Measurements from ENCODE around the gene PRM1. TPM values are rescaled to one million over a fixed set of nuclear protein-coding genes. Genes with fewer than 3 reads are reported as not detected.
A peak's percentile ranks its signal among the peaks of the same experiment; 100 is the strongest.
"Not testable (repeated sequence)": the region's sequence is repeated elsewhere in the genome, so short reads cannot be mapped to it uniquely, and the experiment has no call there.

Gene PRM1
- total RNA-seq, 1 donor from 2014 or later = not detected

- H3K27me3 ChIP-seq (ENCODE audit: control insufficient read depth in 3 of 3, insufficient read depth in 3 of 3, low read length in 3 of 3) = peaks cover 0 to 6% (median 0%) of the 10 kb centered on the region in 3 donors
These were observed 26.0 kb upstream of the PRM1 start for GRCh38 chr16:11306997-11307638.

GRCh38 chr16:11306381-11306780 is 25.3 kb upstream of the PRM1 start:
- no peak overlapping the region for H3K9ac ChIP-seq (ENCODE audit: low read depth in 1 of 3, low read length in 3 of 3)
- H3K9me3 ChIP-seq (ENCODE audit: control insufficient read depth in 3 of 3, low read length in 3 of 3) = no peaks in the 10 kb centered on the region
- peaks cover 0 to 5% (median 0%) of the 10 kb centered on the region in 3 donors for H3K4me1 ChIP-seq (ENCODE audit: control insufficient read depth in 3 of 3, insufficient read depth in 3 of 3, low read length in 3 of 3)
- no peak overlapping the region for H3K4me3 ChIP-seq (ENCODE audit: low read length in 3 of 3)
- H3K27ac ChIP-seq (ENCODE audit: low read depth, low read length) = no peak overlapping the region
- no peaks in the 10 kb centered on the region for H3K36me3 ChIP-seq (ENCODE audit: control insufficient read depth in 3 of 3, insufficient read depth in 3 of 3, low read length in 3 of 3)
- peaks cover 0 to 6% (median 0%) of the 10 kb centered on the region in 3 donors for H3K27me3 ChIP-seq (ENCODE audit: control insufficient read depth in 3 of 3, insufficient read depth in 3 of 3, low read length in 3 of 3)

More at GRCh38 chr16:11306997-11307638, 26.0 kb upstream of the PRM1 start:
- H3K9me3 ChIP-seq (ENCODE audit: control insufficient read depth in 3 of 3, low read length in 3 of 3) = no peaks in the 10 kb centered on the region
- no peak overlapping the region for H3K27ac ChIP-seq (ENCODE audit: low read depth, low read length)
- H3K4me3 ChIP-seq (ENCODE audit: low read length in 3 of 3) = no peak overlapping the region
- peaks cover 0 to 7% (median 0%) of the 10 kb centered on the region in 3 donors for H3K4me1 ChIP-seq (ENCODE audit: control insufficient read depth in 3 of 3, insufficient read depth in 3 of 3, low read length in 3 of 3)
- H3K9ac ChIP-seq (ENCODE audit: low read depth in 1 of 3, low read length in 3 of 3) = no peak overlapping the region
- H3K36me3 ChIP-seq (ENCODE audit: control insufficient read depth in 3 of 3, insufficient read depth in 3 of 3, low read length in 3 of 3) = no peaks in the 10 kb centered on the region

- H3K4me3 ChIP-seq (ENCODE audit: low read length in 3 of 3) = no peak overlapping the region
- H3K9ac ChIP-seq (ENCODE audit: low read depth in 1 of 3, low read length in 3 of 3) = no peak overlapping the region
- H3K4me1 ChIP-seq (ENCODE audit: control insufficient read depth in 3 of 3, insufficient read depth in 3 of 3, low read length in 3 of 3) = peaks cover 0 to 2% (median 0%) of the 10 kb centered on the region in 3 donors
- H3K27ac ChIP-seq (ENCODE audit: low read depth, low read length) = no peak overlapping the region
- H3K27me3 ChIP-seq (ENCODE audit: control insufficient read depth in 3 of 3, insufficient read depth in 3 of 3, low read length in 3 of 3) = peaks cover 0 to 3% (median 0%) of the 10 kb centered on the region in 3 donors
- H3K9me3 ChIP-seq (ENCODE audit: control insufficient read depth in 3 of 3, low read length in 3 of 3) = no peaks in the 10 kb centered on the region
- H3K36me3 ChIP-seq (ENCODE audit: control insufficient read depth in 3 of 3, insufficient read depth in 3 of 3, low read length in 3 of 3) = no peaks in the 10 kb centered on the region
These were observed 22.4 kb upstream of the PRM1 start for GRCh38 chr16:11303405-11304138.

- Histone ChIP-seq H3K9me3 (ENCODE audit: control insufficient read depth in 3 of 3, low read length in 3 of 3) (no peaks in the 10 kb centered on the region), H3K4me1 (ENCODE audit: control insufficient read depth in 3 of 3, insufficient read depth in 3 of 3, low read length in 3 of 3) (peaks cover 0 to 2% (median 2%) of the 10 kb centered on the region in 3 donors), H3K9ac (ENCODE audit: low read depth in 1 of 3, low read length in 3 of 3) (no peak overlapping the region), H3K36me3 (ENCODE audit: control insufficient read depth in 3 of 3, insufficient read depth in 3 of 3, low read length in 3 of 3) (no peaks in the 10 kb centered on the region), H3K27me3 (ENCODE audit: control insufficient read depth in 3 of 3, insufficient read depth in 3 of 3, low read length in 3 of 3) (no peaks in the 10 kb centered on the region), H3K4me3 (ENCODE audit: low read length in 3 of 3) (no peak overlapping the region), H3K27ac (ENCODE audit: low read depth, low read length) (no peak overlapping the region)
These were observed 21.8 kb upstream of the PRM1 start for GRCh38 chr16:11302977-11303376.

- Histone ChIP-seq H3K9me3 (ENCODE audit: control insufficient read depth in 3 of 3, low read length in 3 of 3) (no peaks in the 10 kb centered on the region), H3K27ac (ENCODE audit: low read depth, low read length) (no peak overlapping the region), H3K4me1 (ENCODE audit: control insufficient read depth in 3 of 3, insufficient read depth in 3 of 3, low read length in 3 of 3) (peaks cover 9 to 13% (median 11%) of the 10 kb centered on the region in 3 donors), H3K4me3 (ENCODE audit: low read length in 3 of 3) (no peak overlapping the region), H3K27me3 (ENCODE audit: control insufficient read depth in 3 of 3, insufficient read depth in 3 of 3, low read length in 3 of 3) (no peaks in the 10 kb centered on the region), H3K9ac (ENCODE audit: low read depth in 1 of 3, low read length in 3 of 3) (no peak overlapping the region), H3K36me3 (ENCODE audit: control insufficient read depth in 3 of 3, insufficient read depth in 3 of 3, low read length in 3 of 3) (no peaks in the 10 kb centered on the region)
These were observed 20.7 kb upstream of the PRM1 start for GRCh38 chr16:11301645-11302501.

GRCh38 chr16:11300560-11300892 is 19.4 kb upstream of the PRM1 start:
- Histone ChIP-seq H3K27me3 (ENCODE audit: control insufficient read depth in 3 of 3, insufficient read depth in 3 of 3, low read length in 3 of 3) (no peaks in the 10 kb centered on the region), H3K4me1 (ENCODE audit: control insufficient read depth in 3 of 3, insufficient read depth in 3 of 3, low read length in 3 of 3) (peaks cover 11 to 16% (median 11%) of the 10 kb centered on the region in 3 donors), H3K36me3 (ENCODE audit: control insufficient read depth in 3 of 3, insufficient read depth in 3 of 3, low read length in 3 of 3) (no peaks in the 10 kb centered on the region), H3K4me3 (ENCODE audit: low read length in 3 of 3) (no peak overlapping the region), H3K9me3 (ENCODE audit: control insufficient read depth in 3 of 3, low read length in 3 of 3) (no peaks in the 10 kb centered on the region), H3K9ac (ENCODE audit: low read depth in 1 of 3, low read length in 3 of 3) (no peak overlapping the region), H3K27ac (ENCODE audit: low read depth, low read length) (no peak overlapping the region)

- Histone ChIP-seq H3K36me3 (ENCODE audit: control insufficient read depth in 3 of 3, insufficient read depth in 3 of 3, low read length in 3 of 3) (no peaks in the 10 kb centered on the region), H3K4me1 (ENCODE audit: control insufficient read depth in 3 of 3, insufficient read depth in 3 of 3, low read length in 3 of 3) (peaks cover 11 to 16% (median 11%) of the 10 kb centered on the region in 3 donors), H3K27me3 (ENCODE audit: control insufficient read depth in 3 of 3, insufficient read depth in 3 of 3, low read length in 3 of 3) (no peaks in the 10 kb centered on the region), H3K9me3 (ENCODE audit: control insufficient read depth in 3 of 3, low read length in 3 of 3) (no peaks in the 10 kb centered on the region), H3K9ac (ENCODE audit: low read depth in 1 of 3, low read length in 3 of 3) (no peak overlapping the region), H3K4me3 (ENCODE audit: low read length in 3 of 3) (no peak overlapping the region), H3K27ac (ENCODE audit: low read depth, low read length) (no peak overlapping the region)
These were observed 18.9 kb upstream of the PRM1 start for GRCh38 chr16:11299865-11300559.

- H3K9ac ChIP-seq (ENCODE audit: low read depth in 1 of 3, low read length in 3 of 3); H3K36me3 ChIP-seq (ENCODE audit: control insufficient read depth in 3 of 3, insufficient read depth in 3 of 3, low read length in 3 of 3); H3K27ac ChIP-seq (ENCODE audit: low read depth, low read length); H3K4me3 ChIP-seq (ENCODE audit: low read length in 3 of 3); H3K9me3 ChIP-seq (ENCODE audit: control insufficient read depth in 3 of 3, low read length in 3 of 3); H3K27me3 ChIP-seq (ENCODE audit: control insufficient read depth in 3 of 3, insufficient read depth in 3 of 3, low read length in 3 of 3): not testable (repeated sequence)
- peaks cover 11 to 16% (median 11%) of the 10 kb centered on the region in 3 donors for H3K4me1 ChIP-seq (ENCODE audit: control insufficient read depth in 3 of 3, insufficient read depth in 3 of 3, low read length in 3 of 3)
These were observed 17.9 kb upstream of the PRM1 start for GRCh38 chr16:11298950-11299547.

GRCh38 chr16:11298143-11298900 is 17.2 kb upstream of the PRM1 start:
- Histone ChIP-seq H3K36me3 (ENCODE audit: control insufficient read depth in 3 of 3, insufficient read depth in 3 of 3, low read length in 3 of 3) (no peaks in the 10 kb centered on the region), H3K9me3 (ENCODE audit: control insufficient read depth in 3 of 3, low read length in 3 of 3) (no peaks in the 10 kb centered on the region), H3K27me3 (ENCODE audit: control insufficient read depth in 3 of 3, insufficient read depth in 3 of 3, low read length in 3 of 3) (no peaks in the 10 kb centered on the region), H3K9ac (ENCODE audit: low read depth in 1 of 3, low read length in 3 of 3) (peak overlapping the region in 1 of 3 donors; percentile 73), H3K4me3 (ENCODE audit: low read length in 3 of 3) (no peak overlapping the region), H3K4me1 (ENCODE audit: control insufficient read depth in 3 of 3, insufficient read depth in 3 of 3, low read length in 3 of 3) (peaks cover 11 to 16% (median 11%) of the 10 kb centered on the region in 3 donors), H3K27ac (ENCODE audit: low read depth, low read length) (no peak overlapping the region)

Measured in skeletal muscle tissue (tissue), 4 donors.